Measurements from ENCODE around the gene PYHIN1. TPM values are rescaled to one million over a fixed set of nuclear protein-coding genes. Genes with fewer than 3 reads are reported as not detected.

Gene PYHIN1
- total and polyA plus RNA-seq, 9 donors = 0.16 to 1.9 (median 0.50) TPM; not detected in 1

GRCh38 chr1:158946785-158947184, 15.4 kb downstream of the PYHIN1 start:
- no peak overlapping the region for H3K4me3 ChIP-seq
- H3K9me3 ChIP-seq = no peaks in the 10 kb centered on the region
- no peak for DNase-seq
- no peaks in the 10 kb centered on the region for H3K27me3 ChIP-seq
- intact Hi-C loops (cut with DNase I) = no loop called here
- no peaks in the 10 kb centered on the region for H3K4me1 ChIP-seq (ENCODE audit: insufficient read depth)
- no peaks in the 10 kb centered on the region for H3K36me3 ChIP-seq
- TF ChIP-seq POLR2A (IDR thresholded peaks at IDR 0.05) = no peak
- TF ChIP-seq, protein P1, sequence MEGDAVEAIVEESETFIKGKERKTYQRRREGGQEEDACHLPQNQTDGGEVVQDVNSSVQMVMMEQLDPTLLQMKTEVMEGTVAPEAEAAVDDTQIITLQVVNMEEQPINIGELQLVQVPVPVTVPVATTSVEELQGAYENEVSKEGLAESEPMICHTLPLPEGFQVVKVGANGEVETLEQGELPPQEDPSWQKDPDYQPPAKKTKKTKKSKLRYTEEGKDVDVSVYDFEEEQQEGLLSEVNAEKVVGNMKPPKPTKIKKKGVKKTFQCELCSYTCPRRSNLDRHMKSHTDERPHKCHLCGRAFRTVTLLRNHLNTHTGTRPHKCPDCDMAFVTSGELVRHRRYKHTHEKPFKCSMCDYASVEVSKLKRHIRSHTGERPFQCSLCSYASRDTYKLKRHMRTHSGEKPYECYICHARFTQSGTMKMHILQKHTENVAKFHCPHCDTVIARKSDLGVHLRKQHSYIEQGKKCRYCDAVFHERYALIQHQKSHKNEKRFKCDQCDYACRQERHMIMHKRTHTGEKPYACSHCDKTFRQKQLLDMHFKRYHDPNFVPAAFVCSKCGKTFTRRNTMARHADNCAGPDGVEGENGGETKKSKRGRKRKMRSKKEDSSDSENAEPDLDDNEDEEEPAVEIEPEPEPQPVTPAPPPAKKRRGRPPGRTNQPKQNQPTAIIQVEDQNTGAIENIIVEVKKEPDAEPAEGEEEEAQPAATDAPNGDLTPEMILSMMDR (IDR thresholded peaks at IDR 0.05) = no peak
- no peak for TF ChIP-seq EP300 (IDR thresholded peaks at IDR 0.05)
- no peak overlapping the region for H3K27ac ChIP-seq

GRCh38 chr1:158951956-158952355, 20.6 kb downstream of the PYHIN1 start:
- no peak for DNase-seq
- no peaks in the 10 kb centered on the region for H3K27me3 ChIP-seq
- no peak for TF ChIP-seq EP300 (IDR thresholded peaks at IDR 0.05)
- TF ChIP-seq, protein P1 (IDR thresholded peaks at IDR 0.05) = no peak
- no peak for TF ChIP-seq POLR2A (IDR thresholded peaks at IDR 0.05)
- no peaks in the 10 kb centered on the region for H3K36me3 ChIP-seq
- no peaks in the 10 kb centered on the region for H3K9me3 ChIP-seq
- H3K27ac ChIP-seq = no peak overlapping the region
- intact Hi-C loops (cut with DNase I) = no loop called here
- 85 to 94% (median 91%) methylated on average over 15 of the region's 15 CpGs for WGBS, 3 donors
- H3K4me3 ChIP-seq = no peak overlapping the region
- no peaks in the 10 kb centered on the region for H3K4me1 ChIP-seq (ENCODE audit: insufficient read depth)

- no peaks in the 10 kb centered on the region for H3K36me3 ChIP-seq
- intact Hi-C loops (cut with DNase I) = no loop called here
- H3K4me3 ChIP-seq = no peak overlapping the region
- no peaks in the 10 kb centered on the region for H3K4me1 ChIP-seq (ENCODE audit: insufficient read depth)
- H3K27me3 ChIP-seq = no peaks in the 10 kb centered on the region
- TF ChIP-seq EP300 (IDR thresholded peaks at IDR 0.05) (no peak), POLR2A (IDR thresholded peaks at IDR 0.05) (no peak)
- TF ChIP-seq, protein P1 (IDR thresholded peaks at IDR 0.05) = no peak
- no peaks in the 10 kb centered on the region for H3K9me3 ChIP-seq
- no peak for DNase-seq
- no peak overlapping the region for H3K27ac ChIP-seq
- 95 to 98% (median 97%) methylated on average over 9 of the region's 9 CpGs for WGBS, 3 donors
These were observed 21.1 kb downstream of the PYHIN1 start for GRCh38 chr1:158952416-158952815.

- Histone ChIP-seq H3K27me3 (no peaks in the 10 kb centered on the region), H3K36me3 (no peaks in the 10 kb centered on the region), H3K9me3 (no peaks in the 10 kb centered on the region), H3K27ac (no peak overlapping the region), H3K4me1 (ENCODE audit: insufficient read depth) (no peaks in the 10 kb centered on the region), H3K4me3 (no peak overlapping the region)
- TF ChIP-seq EP300 (IDR thresholded peaks at IDR 0.05) (no peak), POLR2A (IDR thresholded peaks at IDR 0.05) (no peak)
- TF ChIP-seq, protein P1 (IDR thresholded peaks at IDR 0.05) = no peak
- DNase-seq = no peak
- WGBS, 3 donors = 90 to 100% (median 93%) methylated on average over 1 of the region's 1 CpG
- intact Hi-C loops (cut with DNase I) = no loop called here
These were observed 29.8 kb downstream of the PYHIN1 start for GRCh38 chr1:158961178-158961577.

DNA sequence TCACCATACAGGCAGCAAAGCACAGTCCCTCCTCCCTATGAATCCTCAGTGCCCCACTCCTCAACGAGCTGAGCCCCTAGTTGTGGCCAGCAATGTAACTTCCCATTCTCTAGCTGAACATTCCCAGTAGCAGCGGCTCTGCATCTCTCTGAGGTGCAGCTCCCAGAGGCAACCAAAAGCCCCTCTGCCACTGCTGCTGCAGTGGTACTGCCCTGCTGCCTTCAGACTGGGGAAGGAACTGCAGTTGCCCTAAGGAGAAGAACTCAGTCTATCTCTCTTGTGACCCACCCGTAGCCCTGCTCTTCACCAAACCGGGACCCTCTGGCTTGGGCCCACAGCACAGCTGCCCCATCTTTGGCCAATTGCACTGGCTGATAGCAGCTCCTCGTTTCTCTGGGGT, 31.6 kb downstream of the PYHIN1 start:
- H3K9me3 ChIP-seq = no peaks in the 10 kb centered on the region
- H3K36me3 ChIP-seq = no peaks in the 10 kb centered on the region

More for the DNA sequence above, 31.6 kb downstream of the PYHIN1 start:
- TF ChIP-seq POLR2A (IDR thresholded peaks at IDR 0.05) = no peak
- no peak for TF ChIP-seq EP300 (IDR thresholded peaks at IDR 0.05)
- TF ChIP-seq, protein P1 (IDR thresholded peaks at IDR 0.05) = no peak
- WGBS, 3 donors = 49 to 53% (median 51%) methylated on average over 5 of the region's 5 CpGs
- no peak for DNase-seq
- Histone ChIP-seq H3K4me3 (no peak overlapping the region), H3K27me3 (no peaks in the 10 kb centered on the region), H3K4me1 (ENCODE audit: insufficient read depth) (no peaks in the 10 kb centered on the region), H3K27ac (no peak overlapping the region)
- intact Hi-C loops (cut with DNase I) = no loop called here
